ENCODE measurements around the gene COQ4.
"Not testable (repeated sequence)": the region's sequence is repeated elsewhere in the genome, so short reads cannot be mapped to it uniquely, and the experiment has no call there.

Gene COQ4

DNA sequence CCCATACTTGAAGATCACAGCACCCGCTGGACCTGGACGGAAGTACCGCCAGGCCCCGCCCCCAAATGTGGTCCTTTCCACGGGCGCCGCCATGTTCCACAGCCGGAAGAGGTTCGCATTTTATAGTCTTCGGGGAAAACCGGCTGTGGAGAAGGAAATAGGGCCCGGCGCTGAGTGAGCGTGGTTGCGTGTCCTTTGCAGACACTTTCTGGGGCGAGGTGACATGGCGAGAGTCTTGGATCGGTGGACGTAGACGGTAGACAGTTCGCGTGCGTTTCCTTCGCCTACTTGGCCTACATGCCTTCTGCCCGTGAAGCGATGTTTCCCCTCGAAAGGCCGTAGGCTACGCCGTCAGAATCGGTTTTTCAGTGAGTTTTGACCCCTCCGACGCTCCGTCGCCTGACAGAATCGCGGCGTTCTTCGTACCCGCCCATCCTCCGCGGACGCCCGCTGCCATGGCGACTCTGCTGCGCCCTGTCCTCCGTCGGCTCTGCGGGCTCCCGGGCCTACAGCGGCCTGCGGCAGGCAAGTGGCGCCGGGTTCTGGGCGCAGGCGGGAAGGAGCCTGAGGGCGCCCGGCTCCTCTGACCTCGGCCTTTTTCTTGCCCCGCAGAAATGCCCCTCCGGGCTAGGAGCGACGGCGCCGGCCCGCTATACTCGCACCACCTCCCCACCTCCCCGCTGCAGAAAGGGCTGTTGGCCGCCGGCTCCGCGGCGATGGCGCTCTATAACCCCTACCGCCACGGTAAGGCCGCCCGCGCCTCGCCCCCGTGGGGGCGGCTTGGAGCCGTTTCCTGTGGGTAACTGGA is at the start of gene COQ4, which contains the start of gene TRUB2:
TSS of gene COQ4 (plus strand) at position 436 of the 808 bp plus-strand sequence. CDS start at position 456, 20 bp downstream.
TSS of gene TRUB2 (minus strand) at position 44 of the 808 bp plus-strand sequence. CDS start at position 5, 39 bp downstream.
- Mint-ChIP-seq H3K27ac (peak within 1 kb of the TSS; percentile 98 to 99), H3K4me1 (peaks cover 25% of the 10 kb centered on the region), H3K27me3 (no peaks in the 10 kb centered on the region), H3K4me3 (peak within 1 kb of the TSS; percentile 90 to 95), H3K9me3 (no peaks in the 10 kb centered on the region)
- DNase-seq (peak; percentile 92 to 94), ATAC-seq (peak; percentile 92)

DNA sequence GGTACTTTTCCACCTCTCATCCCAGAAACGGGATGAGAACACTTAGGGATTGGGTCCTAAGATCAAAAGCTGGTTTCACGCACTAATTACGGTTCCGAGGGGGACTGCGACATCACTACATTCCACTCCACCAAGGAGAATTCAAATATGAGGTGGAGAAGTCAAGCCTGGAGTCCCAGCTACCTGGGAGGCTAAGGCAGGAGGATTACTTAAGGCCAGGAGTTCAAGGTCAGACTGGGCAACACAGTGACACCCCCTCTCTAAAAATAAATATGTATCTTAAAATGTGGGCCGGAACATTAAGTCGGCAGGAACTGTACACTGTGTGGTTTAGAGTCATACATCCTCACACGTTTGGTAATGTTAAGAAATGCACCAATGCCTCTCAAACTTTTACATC is 48.4 kb upstream of the COQ4 start:
- no peak for DNase-seq
- Mint-ChIP-seq H3K9me3 (no peaks in the 10 kb centered on the region), H3K27me3 (no peaks in the 10 kb centered on the region), H3K27ac (no peak overlapping the region), H3K4me3 (peak overlapping the region in 1 of 2 donors; percentile 95), H3K4me1 (peaks cover 40% of the 10 kb centered on the region)
- ATAC-seq: no peak

DNA sequence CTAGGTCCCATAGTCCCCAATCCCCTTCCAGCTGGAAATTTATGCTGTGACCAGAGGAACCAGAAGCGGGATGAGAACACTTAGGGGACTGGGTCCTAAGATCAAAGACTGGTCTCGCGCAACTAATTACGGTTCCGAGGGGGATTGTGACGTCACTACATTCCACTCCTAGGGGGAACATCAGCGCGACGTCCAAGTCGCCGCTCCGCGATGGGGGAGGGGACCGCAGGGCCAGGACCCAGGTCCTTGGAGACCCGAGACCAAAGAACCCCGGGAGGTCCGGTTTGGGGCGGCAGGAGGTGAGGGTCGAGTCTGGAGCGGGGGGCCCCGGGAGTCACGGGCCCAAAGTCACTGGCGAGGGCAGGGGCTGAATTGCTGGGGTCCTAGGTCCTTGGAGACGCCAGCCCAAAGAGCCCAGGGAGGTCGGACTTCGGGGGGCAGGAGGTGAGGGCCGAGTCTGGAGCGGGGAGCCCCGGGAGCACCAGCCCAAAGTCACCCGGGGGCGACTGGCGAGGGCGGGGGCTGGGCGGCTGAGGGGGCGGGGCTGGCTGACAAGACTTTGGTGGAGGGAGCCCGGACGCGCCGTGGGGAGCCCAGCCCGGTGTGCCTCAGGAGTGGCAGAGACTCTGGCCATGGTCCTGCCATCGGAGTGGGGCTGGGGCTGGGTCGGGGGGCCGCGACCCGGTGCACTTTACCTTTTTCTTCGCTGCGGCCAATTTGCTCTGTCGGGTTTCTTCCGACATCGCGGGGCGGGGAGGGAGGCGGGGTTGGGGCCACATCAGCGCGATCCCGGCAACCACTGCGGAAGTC is 47.2 kb upstream of the COQ4 start, which contains the start of gene GOLGA2:
TSS of gene GOLGA2 (minus strand) at position 810 of the 810 bp plus-strand sequence. CDS start at position 779, 31 bp downstream.
- H3K27ac Mint-ChIP-seq: peak within 1 kb of the TSS; percentile 93 to 100

DNA sequence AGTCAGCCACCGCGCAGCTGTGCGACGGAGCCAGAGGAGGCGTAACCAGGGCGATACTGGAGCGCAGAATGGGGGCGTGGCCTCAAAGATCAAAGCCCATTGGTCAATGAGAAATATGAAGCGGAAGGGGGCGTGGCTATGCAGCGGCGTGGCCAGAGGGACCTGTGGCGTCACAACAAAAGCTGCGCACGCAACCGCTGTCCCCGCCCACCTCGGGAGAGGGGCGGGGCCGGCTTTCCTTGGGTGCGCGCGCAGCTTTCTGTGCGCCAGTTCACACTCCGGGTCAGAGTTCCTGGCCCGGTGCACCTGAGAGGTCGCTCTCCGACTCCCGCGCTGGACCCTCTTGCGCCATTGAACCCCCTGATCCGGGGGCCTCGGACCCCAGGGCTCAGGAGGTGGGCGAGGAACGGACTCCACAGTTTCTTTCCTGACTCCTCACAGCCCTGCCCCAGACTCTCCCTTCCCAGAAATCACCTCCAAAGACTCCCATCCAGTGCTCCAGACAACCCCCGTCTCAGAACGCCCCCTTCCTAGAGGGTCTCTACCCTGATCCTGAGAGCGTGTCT is 46.5 kb upstream of the COQ4 start, which contains the start of gene SWI5:
TSS of gene SWI5 (plus strand) at position 269 of the 566 bp plus-strand sequence.
- Mint-ChIP-seq H3K9me3 (no peaks in the 10 kb centered on the region), H3K27ac (peak within 1 kb of the TSS; percentile 93 to 100), H3K27me3 (no peaks in the 10 kb centered on the region), H3K4me1 (peaks cover 54% of the 10 kb centered on the region), H3K4me3 (peak within 1 kb of the TSS; percentile 83 to 95)
- DNase-seq (peak; percentile 100), ATAC-seq (peak; percentile 98)

More for the DNA sequence above, 47.2 kb upstream of the COQ4 start, which contains the start of gene GOLGA2:
- ATAC-seq: peak; percentile 82
- peaks cover 50% of the 10 kb centered on the region for H3K4me1 Mint-ChIP-seq
- peak within 1 kb of the TSS; percentile 83 to 95 for H3K4me3 Mint-ChIP-seq
- H3K27me3 Mint-ChIP-seq: no peaks in the 10 kb centered on the region
- H3K9me3 Mint-ChIP-seq: no peaks in the 10 kb centered on the region
- DNase-seq: no peak

DNA sequence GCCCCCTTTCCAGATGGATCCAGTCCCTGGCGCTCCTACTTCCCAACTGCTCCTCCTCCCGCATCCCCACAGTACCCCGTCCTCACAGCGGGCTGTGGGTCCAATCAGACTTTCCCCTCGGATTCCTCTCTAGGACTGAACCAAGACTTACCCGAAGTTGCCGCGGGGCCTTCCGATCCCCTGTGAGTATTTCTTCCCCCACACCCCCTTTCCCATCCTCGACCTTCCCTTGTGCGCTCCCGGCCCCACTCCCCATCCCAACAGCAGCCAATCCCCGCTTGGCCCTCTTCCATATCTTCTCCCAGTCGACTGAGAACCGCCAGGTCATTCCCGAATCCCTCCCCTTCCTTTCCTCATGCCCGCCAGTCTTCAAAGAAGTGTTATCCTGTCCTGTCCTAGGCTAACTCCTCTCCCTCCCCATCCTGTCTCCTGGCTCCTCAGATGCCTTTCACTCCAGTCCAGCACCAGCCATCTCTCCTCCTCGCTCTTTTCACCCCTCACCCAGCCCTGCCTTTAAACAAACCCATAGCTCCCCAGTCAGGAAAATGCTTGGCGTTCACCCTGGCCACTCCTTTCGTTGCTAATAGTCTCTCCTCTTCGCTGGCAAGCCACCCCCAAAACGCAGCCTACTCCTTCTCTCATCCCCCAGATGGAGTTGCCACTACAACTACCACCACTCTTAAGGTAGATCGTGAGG is 45.9 kb upstream of the COQ4 start:
- DNase-seq (no peak), ATAC-seq (no peak)
- Mint-ChIP-seq H3K4me1 (peaks cover 54% of the 10 kb centered on the region), H3K27ac (peak overlapping the region; percentile 93 to 100), H3K4me3 (peak overlapping the region; percentile 83 to 95), H3K27me3 (no peaks in the 10 kb centered on the region), H3K9me3 (no peaks in the 10 kb centered on the region)

DNA sequence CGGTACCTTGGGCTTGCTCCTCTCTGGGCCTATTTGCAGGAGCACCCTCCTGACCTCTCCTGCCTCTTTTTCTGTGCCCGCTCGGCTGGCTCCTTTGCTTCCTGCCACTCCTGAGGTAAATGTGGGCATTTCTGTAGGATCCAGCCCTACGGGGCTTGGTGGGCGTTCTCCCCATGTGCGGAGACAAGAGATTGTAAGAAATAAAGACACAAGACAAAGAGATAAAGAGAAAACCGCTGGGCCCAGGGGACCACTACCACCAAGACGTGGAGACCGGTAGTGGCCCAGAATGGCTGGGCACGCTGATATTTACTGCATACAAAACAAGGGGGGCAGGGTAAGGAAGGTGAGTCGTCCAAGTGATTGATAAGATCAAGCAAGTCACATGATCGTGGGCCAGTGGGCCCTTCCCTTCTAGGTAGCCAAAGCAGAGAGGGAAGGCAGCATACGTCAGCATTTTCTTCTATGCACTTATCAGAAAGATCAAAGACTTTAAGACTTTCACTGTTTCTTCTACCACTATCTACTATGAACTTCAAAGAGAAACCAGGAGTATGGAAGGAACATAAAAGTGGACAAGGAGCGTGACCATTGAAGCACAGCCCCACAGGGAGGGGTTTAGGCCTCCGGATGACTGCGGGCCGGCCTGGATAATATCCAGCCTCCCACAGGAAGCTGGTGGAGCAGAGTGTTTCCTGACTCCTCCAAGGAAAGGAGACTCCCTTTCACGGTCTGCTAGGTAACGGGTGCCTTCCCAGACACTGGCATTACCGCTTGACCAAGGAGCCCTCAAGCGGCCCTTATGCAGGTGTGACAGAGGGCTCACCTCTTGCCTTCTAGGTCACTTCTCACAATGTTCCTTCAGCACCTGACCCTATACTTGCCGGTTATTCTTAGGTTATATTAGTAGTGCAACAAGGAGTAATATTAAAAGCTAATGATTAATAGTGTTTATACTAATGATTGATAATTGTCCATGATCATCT is 43.3 kb upstream of the COQ4 start:
- ATAC-seq, DNase-seq, H3K27ac Mint-ChIP-seq, H3K9me3 Mint-ChIP-seq, H3K27me3 Mint-ChIP-seq, H3K4me3 Mint-ChIP-seq: not testable (repeated sequence)
- H3K4me1 Mint-ChIP-seq: peaks cover 44% of the 10 kb centered on the region

DNA sequence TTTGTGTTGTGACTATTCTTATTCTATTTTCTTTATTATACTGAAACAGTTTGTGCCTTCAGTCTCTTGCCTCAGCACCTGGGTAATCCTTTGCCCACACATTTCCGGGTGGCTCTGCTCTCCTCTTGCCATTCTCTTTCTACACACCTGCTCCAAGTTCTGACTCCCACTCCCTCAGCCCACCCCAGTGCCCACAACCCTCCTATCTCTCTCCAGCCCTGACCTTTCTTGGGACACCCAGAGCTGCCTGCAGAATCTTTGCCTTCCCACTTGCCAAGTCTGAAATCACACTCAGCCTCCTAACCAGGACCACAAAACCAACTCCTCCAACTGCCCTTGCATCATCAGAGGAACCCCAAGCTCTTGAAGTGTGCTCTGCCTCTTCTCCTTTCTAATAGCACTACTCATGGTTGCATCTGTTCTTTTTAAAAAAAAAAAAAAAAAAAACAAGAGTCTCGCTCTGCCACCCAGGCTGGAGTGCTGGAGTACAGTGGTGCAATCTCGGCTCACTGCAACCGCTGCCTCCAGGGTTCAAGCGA is 42.5 kb upstream of the COQ4 start:
- no peak for ATAC-seq

DNA sequence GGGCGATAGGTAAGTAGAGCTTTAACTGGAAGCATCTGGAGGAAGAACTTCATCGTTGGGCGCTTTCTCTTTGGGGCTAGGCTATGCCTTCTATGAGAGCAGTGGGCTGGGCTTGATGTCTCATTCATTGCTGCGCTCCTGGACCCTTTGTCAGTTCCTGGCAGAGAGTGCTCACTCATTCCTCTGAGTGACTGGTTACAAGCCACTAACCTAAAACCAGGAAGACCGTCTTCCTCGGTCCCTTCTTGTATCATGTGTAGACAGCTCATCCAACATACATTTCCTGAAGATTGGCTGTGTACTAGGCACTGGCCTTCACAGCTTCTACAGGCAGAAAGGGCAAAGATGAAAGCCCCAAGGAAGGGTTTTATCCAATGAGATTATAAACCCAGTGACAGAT is 40.1 kb upstream of the COQ4 start:
- ATAC-seq (no peak), DNase-seq (no peak)
- H3K27ac Mint-ChIP-seq: peak overlapping the region in 1 of 2 donors; percentile 57

More for the DNA sequence above, 42.5 kb upstream of the COQ4 start:
- H3K4me1 Mint-ChIP-seq: peaks cover 38% of the 10 kb centered on the region
- H3K4me3 Mint-ChIP-seq: no peak overlapping the region
- no peak for DNase-seq
- H3K27me3 Mint-ChIP-seq: no peaks in the 10 kb centered on the region
- H3K9me3 Mint-ChIP-seq: no peaks in the 10 kb centered on the region
- H3K27ac Mint-ChIP-seq: peak overlapping the region; percentile 25 to 28

DNA sequence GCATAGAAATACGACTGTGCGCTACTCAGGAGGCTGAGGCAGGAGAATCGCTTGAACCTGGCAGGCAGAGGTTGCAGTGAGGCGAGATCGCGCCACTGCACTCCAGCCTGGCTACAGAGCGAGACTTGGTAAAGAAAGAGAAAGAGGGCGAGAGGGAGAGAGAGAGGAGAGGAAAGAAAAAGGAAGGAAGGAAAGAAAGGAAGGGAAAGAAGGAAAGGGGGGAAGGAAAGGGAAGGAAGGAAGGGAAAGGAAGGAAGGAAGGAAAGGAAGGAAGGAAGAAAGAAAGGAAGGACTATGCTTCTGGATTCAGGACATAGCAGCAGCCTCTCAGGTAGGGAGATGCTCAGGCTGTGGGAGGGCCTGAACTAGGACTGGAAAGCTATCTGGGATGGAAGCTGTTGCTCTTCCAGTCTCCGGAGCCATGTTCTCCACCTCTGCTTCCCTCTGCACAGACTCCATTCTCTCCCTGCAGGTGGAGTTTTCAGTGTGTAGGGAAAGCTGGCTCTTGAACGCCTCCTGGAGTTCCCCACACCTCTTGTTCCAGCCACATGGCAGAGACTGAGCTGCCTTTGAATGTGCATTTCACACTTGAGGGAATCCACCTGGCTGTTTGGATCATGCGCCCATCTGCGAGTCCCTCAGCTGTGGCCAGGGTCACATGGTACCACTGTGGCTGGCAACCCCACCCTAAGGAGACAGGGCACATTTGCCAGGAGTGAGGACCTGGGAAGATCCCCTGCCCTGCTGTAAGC is 37.4 kb upstream of the COQ4 start:
- Mint-ChIP-seq H3K27me3 (no peaks in the 10 kb centered on the region), H3K27ac (no peak overlapping the region), H3K4me3 (no peak overlapping the region), H3K4me1 (peaks cover 6% of the 10 kb centered on the region), H3K9me3 (no peaks in the 10 kb centered on the region)
- no peak for ATAC-seq
- DNase-seq: no peak

More for the DNA sequence above, 40.1 kb upstream of the COQ4 start:
- Mint-ChIP-seq H3K9me3 (no peaks in the 10 kb centered on the region), H3K4me1 (peaks cover 22% of the 10 kb centered on the region), H3K4me3 (no peak overlapping the region), H3K27me3 (no peaks in the 10 kb centered on the region)

DNA sequence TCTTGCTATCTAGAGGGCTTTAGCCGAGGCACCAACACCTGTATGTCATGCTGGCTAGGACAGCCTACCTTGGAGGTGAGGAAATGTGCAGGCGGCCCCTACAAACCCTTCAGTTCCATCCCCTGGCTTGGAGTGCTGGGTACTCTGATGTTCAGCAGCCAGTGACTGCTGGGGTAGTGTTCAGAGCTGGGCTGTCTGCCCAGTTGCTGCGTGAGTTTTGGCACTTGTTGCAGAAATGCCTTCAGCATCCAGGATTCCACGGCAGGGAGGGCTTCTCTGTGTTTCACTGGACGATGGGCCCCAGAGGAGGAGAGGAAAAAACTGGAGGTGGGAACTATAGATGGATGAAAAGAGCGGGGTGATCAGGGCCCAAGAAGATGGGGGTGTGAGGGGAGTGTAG is 36.2 kb upstream of the COQ4 start:
- ATAC-seq (no peak), DNase-seq (no peak)
- no peak overlapping the region for H3K27ac Mint-ChIP-seq
- H3K4me1 Mint-ChIP-seq: no peaks in the 10 kb centered on the region
- no peaks in the 10 kb centered on the region for H3K9me3 Mint-ChIP-seq
- no peak overlapping the region for H3K4me3 Mint-ChIP-seq
- H3K27me3 Mint-ChIP-seq: no peaks in the 10 kb centered on the region

DNA sequence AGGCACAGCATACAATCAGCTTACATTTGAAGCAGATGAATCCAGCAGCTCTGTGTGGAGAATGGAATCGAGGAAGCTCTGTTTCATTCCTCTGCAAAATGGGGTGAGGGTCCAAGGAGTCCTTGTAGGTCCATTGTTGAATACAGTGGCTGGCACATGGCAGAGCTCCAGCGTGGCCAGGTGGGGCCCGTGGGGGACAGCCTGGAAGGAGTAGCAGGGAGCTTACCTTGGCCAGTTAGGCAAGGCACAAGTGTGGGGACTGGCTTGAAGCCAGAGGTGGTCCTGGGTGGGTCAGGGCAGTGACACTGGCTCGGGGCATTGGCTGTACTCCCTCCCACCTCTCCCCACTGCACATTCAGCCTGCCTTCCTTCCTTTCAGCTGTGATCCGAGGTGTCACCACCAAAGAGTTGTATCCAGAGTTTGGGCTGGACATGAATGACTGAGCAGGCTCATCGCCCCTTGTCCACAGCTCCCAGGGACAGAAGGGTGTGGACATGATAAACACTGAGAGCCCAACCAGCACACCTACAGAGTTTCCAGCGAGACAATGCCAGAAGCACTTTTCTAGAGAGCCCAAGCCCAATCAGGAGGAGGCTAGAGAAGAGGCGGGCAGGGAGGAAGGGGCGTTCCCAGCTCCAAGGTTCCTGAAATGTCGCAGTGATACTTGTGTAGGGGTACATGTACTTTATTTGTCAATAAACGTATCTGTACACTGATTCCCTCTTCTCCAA is 34.2 kb upstream of the COQ4 start:
- H3K27ac Mint-ChIP-seq: peak overlapping the region in 1 of 2 donors; percentile 71
- H3K9me3 Mint-ChIP-seq: no peaks in the 10 kb centered on the region
- no peaks in the 10 kb centered on the region for H3K4me1 Mint-ChIP-seq
- H3K4me3 Mint-ChIP-seq: no peak overlapping the region
- H3K27me3 Mint-ChIP-seq: no peaks in the 10 kb centered on the region
- ATAC-seq (no peak), DNase-seq (no peak)

DNA sequence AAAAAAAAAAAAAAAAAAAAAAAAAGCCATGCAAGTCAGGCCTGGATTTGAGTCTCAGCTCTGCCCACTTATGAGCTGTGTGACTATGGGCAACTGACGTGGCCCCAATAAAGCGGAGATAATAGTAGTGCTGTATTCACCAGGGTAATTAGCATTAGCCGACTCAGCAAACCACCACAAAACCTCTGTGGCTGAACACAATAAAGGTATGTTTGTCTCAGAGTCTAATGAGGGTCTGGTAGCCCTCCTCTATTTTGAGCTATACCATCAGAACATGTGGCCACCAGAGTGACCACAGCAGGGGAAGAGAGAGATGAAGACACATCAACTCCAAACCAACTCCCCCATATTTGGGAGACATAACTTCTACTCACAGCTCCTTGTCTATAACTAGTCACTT is 30.6 kb upstream of the COQ4 start:
- peaks cover 6% of the 10 kb centered on the region for H3K4me1 Mint-ChIP-seq
- H3K27ac Mint-ChIP-seq: no peak overlapping the region
- ATAC-seq (no peak), DNase-seq (no peak)
- H3K4me3 Mint-ChIP-seq: no peak overlapping the region
- H3K9me3 Mint-ChIP-seq: no peaks in the 10 kb centered on the region
- no peaks in the 10 kb centered on the region for H3K27me3 Mint-ChIP-seq

DNA sequence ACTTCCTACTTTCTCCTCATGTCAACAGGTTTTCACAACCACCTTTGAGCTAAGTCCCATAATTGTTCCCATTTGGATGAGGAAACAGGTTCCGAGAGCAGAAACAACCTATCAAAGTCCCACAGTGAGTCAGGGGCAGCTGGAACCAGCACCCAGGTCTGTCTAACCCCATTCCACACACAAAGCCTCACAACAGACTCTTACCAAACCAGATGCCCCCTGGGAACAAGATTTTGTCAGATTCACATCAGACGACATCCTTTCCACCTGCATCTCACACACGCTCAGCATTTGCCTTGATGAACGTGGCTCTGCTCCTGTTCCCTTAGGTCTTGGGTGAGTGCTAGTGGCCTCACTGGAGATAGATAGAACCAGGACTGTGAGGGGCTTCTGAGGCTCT is 29.5 kb upstream of the COQ4 start:
- no peaks in the 10 kb centered on the region for H3K27me3 Mint-ChIP-seq
- ATAC-seq (no peak), DNase-seq (no peak)
- no peak overlapping the region for H3K27ac Mint-ChIP-seq
- H3K4me1 Mint-ChIP-seq: peaks cover 6% of the 10 kb centered on the region
- H3K4me3 Mint-ChIP-seq: no peak overlapping the region
- H3K9me3 Mint-ChIP-seq: no peaks in the 10 kb centered on the region
